GM21447 (cell line): ENCODE data around the gene DUXA.

Experiments
- ATAC-seq: cut with Tn5 transposase; IDR thresholded peaks from one replicate; pipeline ENCODE4 v1.9.1; 2021; ENCODE audit not compliant: unreplicated experiment

The DUXA gene

DNA sequence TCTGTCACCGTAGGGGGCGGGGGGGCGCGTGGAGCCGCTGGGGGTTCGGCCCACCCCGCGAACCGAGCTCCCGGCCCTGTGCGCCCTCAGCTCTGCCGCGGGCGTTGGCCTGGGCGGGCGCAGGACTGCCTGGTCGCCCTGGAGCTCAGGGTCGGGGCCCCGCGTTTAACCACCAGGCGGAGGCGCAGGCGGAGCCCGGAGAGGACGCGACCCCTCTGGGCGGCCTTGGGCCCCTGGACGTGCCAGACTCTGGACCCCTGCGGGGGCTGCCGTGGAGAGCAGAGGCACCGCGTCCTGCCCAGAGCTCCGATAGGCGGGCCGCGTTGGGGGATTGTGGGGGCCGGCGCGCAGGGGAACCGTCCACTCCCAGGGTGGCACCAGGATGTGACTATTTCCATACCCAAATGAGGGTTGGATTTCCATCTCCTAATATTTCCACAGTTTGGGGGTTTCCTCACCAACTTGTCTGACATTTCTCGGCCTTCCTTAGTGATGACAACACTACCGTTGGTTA is 60.5 kb downstream of the DUXA start:
- ATAC-seq: no peak

DNA sequence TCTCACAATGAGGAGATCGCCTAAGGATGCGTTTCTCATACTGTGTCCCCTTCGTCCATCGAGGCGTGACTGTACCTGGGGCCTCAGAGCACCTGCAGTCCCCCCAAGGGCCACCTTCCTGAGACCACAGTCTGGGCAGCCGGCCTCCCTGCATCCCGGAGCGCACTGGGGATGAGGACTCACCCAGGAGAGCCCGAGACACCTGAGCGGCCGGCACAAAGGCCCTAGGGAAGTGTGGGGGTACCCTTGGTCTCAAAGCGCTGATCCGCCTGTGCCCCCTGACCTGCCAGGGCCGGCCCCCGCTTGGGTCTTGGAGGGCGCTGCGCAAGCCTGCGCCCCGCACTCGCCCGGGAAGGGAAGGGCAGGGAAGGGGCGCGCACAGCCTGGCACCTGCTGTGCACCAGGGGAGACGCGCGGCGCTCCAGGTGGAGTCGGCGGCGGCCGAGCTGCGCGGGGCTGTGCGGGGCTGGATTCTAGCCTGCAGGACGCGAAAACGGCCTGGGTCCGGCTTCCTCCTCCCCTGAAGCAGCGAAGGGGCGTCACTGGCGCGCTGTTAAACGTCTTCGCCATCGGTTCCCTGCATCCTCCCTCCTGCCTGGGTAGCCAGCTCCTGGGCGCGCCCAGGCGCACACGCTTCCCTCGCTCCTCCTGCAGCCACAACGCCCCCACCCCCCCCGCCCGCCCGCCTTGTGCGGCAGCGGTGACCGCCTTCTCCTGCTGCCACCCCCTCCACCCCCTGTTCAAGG is 61.1 kb downstream of the DUXA start:
- no peak for ATAC-seq
